NCI-H2196 treated with DMSO at 0.1 percent for 48 hours (cell line): ENCODE measurements around the gene CMC2.

Experiments used
- DNase-seq: peaks from one replicate; lab custom pipeline; 2025; ENCODE audit not compliant: unreplicated experiment; lab: John Stamatoyannopoulos, UW

CMC2 gene

GRCh38 chr16:81003064-81003463 is 3.6 kb downstream of the CMC2 start:
- DNase-seq = no peak

GRCh38 chr16:81001330-81001729 is 5.4 kb downstream of the CMC2 start:
- no peak for DNase-seq

DNA sequence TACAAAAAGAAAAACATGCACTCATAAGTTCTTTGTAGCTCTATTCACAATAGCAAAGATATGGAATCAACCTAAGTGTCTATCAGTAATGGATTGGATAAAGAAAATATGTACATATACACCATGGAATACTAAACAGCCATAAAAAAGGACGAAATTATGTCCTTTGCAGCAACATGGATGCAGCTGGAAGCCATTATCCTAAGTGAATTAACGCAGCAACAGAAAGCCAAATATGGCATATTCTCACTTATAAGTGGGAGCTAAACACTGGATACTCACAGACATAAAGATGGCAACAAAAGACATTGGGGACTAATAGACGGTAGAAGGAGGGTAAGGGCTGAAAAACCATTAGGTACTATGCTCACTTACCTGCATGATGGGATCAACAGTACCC is 5.8 kb downstream of the CMC2 start:
- no peak for DNase-seq

DNA sequence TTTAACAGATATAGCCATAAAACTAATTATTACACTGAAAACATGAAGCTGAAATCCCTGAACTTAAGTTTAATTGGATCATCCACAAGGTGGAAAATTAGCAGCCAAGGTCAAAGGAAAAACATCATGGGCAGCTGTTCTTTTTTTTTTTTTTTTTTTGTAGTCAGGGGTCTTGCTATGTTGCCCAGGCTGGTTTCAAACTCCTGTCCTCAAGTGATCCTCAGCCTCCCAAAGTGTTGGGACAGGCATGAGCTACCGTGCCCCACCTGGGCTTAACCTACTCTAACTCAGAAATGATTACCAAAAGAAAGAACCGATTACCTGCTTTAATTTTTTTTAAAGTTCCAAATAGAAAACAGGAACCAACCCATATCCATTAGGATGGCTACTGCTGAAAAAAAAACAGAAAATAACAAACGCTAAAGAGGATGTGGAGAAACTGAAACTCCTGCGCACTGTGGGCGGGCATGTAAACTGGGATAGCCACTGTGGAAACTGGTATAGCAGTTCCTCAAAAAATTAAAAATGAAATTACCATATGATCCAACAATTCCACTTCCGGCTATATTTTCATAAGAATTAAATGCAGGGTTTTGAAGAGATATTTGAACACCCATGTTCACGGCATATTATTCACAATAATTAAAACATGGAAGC is 8.6 kb downstream of the CMC2 start:
- no peak for DNase-seq

DNA sequence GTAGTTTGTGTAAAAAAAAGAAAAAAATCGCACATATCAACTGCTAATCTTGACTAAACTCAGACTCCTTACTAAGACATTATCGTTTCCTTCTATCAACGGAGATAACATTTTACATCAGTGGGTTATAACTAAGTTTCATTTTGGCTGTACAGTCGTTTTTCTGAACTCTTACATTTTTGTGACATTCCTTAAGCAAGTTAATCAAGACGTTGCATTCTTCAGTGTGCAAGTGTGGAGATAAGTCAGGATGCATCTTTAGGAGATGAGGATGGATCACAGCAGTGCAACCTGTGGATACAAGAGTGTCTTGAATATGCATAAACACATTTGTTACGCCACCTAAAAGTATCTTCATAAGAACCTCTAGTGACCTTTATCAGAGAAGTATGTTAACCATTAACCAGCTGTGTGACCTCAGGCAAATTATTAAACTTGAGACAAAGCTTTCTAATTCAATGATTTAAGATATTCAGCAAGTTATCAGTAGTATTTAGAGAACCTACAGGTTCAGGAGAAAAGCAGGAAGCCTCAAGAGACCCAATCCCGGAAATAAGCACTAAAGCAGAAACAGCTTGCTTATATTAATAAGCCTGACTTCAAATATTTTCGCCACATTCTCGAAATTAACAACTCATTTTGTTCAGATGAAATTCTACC is 9.4 kb downstream of the CMC2 start:
- no peak for DNase-seq

GRCh38 chr16:80996688-80997138 is 10.0 kb downstream of the CMC2 start:
- no peak for DNase-seq

DNA sequence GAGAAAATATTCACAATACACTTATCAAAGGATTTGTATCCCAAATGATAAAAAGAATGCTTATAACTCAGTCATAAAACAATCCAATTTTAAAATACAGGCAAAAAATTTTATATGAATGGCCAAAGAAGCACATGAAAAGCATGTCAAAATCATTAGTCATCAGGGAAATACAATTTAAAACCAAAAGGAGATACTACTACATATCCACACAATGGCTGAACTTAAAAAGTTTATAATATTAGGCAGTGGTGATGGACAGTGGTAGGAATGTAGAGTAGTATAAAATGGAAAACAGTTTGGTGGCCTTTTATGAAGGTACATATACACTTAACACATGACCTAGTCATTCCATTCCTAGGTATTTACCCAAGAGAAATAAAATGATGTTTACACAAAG is 12.2 kb downstream of the CMC2 start:
- no peak for DNase-seq

- no peak for DNase-seq
Observed at GRCh38 chr16:80993834-80994233, 12.9 kb downstream of the CMC2 start.

GRCh38 chr16:80993307-80993706 is 13.4 kb downstream of the CMC2 start:
- DNase-seq = no peak

DNA sequence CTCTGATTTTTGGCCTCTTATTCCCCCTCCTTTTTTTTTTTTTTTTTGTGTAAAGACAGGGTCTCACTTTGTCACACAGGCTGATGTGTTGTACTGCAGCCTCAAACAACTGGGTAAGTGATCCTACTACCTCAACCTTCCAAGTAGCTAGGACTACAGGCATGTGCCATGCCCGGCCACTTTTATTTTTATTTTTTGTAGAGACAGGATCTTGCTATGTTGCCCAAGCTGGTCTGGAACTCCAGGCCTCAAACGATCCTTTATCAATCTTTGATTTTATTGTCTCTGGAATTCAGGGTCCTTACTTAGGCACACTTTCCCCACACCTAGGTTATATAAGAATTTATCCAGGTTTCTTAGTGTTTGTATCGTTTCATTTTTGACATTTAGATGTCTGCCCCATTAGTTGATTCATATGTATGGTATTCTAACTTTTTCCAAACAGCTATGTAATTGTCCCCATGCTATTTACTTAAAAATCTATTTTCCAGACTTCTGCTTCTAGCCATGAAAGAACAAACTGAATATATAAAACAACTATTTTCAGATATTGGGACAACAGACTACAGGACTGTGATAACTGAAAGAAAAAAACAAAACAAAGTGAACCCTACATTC is 13.9 kb downstream of the CMC2 start:
- DNase-seq = no peak

- no peak for DNase-seq
Observed at GRCh38 chr16:80991792-80992430, 14.8 kb downstream of the CMC2 start.

GRCh38 chr16:80990978-80991377 is 15.7 kb downstream of the CMC2 start:
- DNase-seq = no peak

GRCh38 chr16:80990577-80990976 is 16.1 kb downstream of the CMC2 start:
- DNase-seq = no peak

DNA sequence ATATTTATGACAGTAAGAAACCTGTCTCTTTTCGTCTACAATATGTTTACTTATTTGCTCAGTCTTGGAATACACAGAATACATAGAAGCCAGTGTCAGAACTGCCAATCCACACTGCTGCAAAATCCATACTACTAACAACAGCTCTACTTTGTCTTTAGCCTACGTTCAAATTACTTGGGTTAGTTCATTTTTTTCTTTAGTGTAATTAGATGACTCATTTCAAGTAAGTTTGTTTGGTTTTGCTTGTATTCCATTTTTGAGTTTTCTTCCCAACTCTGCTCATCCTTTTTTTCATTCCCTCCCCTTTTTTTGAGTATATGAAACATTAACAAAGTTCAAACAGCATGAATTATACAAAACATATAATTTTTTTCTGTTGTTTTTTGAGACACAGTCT is 16.9 kb downstream of the CMC2 start:
- DNase-seq = no peak

DNA sequence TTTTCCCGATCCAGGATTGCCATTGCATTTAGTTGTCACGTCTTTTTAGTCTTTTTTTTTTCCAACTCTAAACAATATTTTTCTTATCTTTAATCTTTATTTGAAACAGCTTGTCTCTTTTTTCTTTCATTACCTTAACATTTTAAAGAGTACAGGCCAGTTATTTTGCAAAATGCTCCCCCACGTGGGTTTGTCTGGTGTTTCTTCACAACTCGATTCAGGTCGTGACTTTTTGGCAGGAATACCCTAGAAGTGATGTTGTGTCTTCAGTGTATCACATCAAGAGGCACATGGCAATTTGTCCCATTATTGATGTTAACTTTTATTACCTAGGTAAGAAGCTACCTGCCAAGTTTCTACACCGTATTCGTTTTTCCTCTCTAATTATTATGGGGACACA is 17.9 kb downstream of the CMC2 start:
- DNase-seq = no peak

GRCh38 chr16:80986557-80986956 is 20.1 kb downstream of the CMC2 start:
- DNase-seq = no peak

GRCh38 chr16:80985611-80986010 is 21.1 kb downstream of the CMC2 start:
- DNase-seq = no peak

DNA sequence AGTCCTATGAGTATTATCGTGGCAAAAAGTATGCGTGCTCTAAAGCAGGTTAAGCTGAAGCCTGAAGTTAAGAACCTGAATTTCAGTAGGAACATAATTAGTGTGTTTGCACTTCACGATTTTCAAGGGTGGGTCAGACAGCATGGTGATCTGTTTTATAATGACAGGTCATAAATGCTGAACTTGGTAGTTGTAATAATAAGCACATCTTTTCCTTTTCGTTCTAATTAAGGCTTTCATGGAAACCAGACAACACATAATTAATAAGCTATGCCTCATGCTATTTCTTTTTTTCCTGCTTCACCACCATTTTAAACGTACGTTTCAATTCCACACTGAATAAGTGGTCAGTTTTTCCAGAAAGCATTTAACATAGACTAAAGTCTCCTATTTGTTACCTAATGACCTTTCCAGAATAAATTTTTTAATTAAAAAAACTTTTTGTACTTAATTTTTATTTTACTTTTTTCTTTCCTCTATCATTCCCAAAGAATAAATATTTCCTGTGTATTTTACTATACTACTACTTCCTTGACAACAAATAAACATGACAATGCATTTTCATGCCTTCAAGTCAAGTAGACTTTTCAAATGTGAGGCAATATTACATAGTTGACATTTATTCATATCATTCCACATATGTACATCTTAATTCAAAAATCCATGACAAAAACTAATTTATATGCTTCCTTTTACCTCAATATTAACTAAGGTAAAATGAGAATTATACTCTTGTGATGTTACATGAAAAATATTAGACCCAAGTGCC is 22.4 kb downstream of the CMC2 start:
- DNase-seq = no peak

GRCh38 chr16:80982646-80983045 is 24.0 kb downstream of the CMC2 start:
- no peak for DNase-seq

DNA sequence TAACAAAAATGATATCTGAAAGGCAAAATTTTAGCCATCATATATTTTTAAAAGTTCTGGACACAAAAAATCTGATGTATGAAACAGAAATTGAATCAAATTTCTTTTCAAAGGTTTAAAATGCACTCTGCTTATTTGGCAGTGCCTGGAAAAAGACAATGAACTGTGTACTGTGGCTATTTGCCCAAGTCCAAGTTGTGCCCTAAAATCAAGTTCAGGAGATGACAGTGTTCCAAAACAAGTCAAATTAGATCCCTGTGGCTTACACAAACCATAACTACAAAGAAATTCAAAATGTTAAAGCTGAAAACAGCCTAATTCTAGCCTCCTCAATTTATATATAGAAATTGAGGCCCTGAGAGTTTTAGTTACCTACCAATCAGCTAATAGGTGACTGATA is 25.6 kb downstream of the CMC2 start:
- no peak for DNase-seq

GRCh38 chr16:80976946-80977345 is 29.7 kb downstream of the CMC2 start:
- DNase-seq = no peak
